NB4 (cell line): ENCODE data around the gene TRIM45.

Experiments used
- MYC ChIP-seq: IDR thresholded peaks from 2 replicates; pipeline ENCODE4 v1.6.1; 2011; ENCODE audit warnings: low read depth, low read length
- POLR2A ChIP-seq: IDR thresholded peaks from 2 replicates; pipeline ENCODE4 v1.6.1; 2011; ENCODE audit warnings: mild to moderate bottlenecking; ENCODE audit not compliant: insufficient read length; ENCODE audit errors: extremely low read depth
- TF ChIP-seq, protein P1 (sequence below): IDR thresholded peaks from one replicate; pipeline ENCODE4 v1.5.1; 2012; ENCODE audit warnings: low read depth, low read length
- TF ChIP-seq, protein P2 (sequence below): IDR thresholded peaks from 2 replicates; pipeline ENCODE4 v1.6.1; 2011; ENCODE audit warnings: low read depth, low read length

DNA sequence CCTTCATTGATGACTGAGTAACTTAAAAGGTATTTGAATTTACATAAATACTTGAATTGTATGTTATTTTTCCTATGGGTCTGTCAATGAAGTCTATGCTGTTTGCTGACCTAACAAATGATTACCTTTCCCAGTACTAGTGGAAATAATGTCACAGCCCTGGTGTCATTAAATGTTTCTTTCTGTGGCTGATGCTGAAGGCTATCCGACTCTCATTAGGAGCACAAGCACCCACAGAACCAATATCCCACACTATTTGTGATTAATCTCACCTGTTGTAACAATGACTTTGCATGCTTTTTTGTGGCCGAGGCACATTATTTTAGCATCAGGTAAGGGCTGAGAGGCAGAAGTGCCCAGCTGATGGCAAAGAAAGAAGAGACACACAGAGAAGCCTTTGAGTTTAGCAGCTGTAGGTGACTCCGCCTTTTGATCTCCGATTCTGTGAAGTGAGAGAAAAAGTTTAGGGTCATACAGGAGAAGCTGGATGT, 25.8 kb upstream of the TRIM45 start:
- TF ChIP-seq, protein P1, sequence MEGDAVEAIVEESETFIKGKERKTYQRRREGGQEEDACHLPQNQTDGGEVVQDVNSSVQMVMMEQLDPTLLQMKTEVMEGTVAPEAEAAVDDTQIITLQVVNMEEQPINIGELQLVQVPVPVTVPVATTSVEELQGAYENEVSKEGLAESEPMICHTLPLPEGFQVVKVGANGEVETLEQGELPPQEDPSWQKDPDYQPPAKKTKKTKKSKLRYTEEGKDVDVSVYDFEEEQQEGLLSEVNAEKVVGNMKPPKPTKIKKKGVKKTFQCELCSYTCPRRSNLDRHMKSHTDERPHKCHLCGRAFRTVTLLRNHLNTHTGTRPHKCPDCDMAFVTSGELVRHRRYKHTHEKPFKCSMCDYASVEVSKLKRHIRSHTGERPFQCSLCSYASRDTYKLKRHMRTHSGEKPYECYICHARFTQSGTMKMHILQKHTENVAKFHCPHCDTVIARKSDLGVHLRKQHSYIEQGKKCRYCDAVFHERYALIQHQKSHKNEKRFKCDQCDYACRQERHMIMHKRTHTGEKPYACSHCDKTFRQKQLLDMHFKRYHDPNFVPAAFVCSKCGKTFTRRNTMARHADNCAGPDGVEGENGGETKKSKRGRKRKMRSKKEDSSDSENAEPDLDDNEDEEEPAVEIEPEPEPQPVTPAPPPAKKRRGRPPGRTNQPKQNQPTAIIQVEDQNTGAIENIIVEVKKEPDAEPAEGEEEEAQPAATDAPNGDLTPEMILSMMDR: no peak
- no peak for TF ChIP-seq POLR2A
- TF ChIP-seq, protein P2, sequence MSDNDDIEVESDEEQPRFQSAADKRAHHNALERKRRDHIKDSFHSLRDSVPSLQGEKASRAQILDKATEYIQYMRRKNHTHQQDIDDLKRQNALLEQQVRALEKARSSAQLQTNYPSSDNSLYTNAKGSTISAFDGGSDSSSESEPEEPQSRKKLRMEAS: no peak
- TF ChIP-seq MYC: no peak
